ENCODE results near the gene TET1. TPM values are rescaled to one million over a fixed set of nuclear protein-coding genes. Genes with fewer than 3 reads are reported as not detected.
"Not testable (repeated sequence)": the region's sequence is repeated elsewhere in the genome, so short reads cannot be mapped to it uniquely, and the experiment has no call there.

Gene TET1
- total RNA-seq, 2 experiments from 2014 or later: 3.2 to 3.3 TPM

GRCh38 chr10:68668972-68669371 lies 108.8 kb downstream of the TET1 start:
- ATAC-seq: no peak

DNA sequence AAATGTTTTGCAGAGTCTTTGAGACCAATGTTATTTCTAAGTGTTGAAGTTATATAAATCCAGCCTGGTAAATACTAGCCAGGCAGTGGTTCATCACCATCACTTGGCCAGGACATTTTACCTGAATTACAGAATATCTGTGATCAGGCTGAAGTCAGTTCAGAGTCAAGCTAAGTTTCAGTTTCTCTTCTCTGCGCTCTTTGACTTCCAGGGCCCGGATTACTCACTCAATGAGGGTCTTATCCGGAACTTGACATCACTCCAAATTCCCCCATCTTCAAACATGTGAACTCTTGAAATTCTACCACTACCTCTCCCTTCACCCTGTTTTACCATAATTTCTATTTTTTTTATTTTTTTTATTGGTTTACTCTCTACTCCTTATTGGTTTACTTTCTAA lies 124.3 kb downstream of the TET1 start:
- POLR2A ChIA-PET: interaction anchor here (0.8 kb wide), 1 partner anchor 96 kb away, joined by 3 read pairs; no protein-coding TSS in a partner anchor
- DNase-seq: no peak
- ATAC-seq: no peak
- peaks cover 3% of the 10 kb centered on the region for H3K4me1 Mint-ChIP-seq (ENCODE audit: low read depth)
- H3K4me3 Mint-ChIP-seq: peak overlapping the region; percentile 38
- CTCF ChIA-PET: no interaction called here
- H3K27ac Mint-ChIP-seq: peak overlapping the region; percentile 43
- H3K27me3 Mint-ChIP-seq (ENCODE audit: low read depth): no peaks in the 10 kb centered on the region
- H3K9me3 Mint-ChIP-seq (ENCODE audit: insufficient read depth): no peaks in the 10 kb centered on the region
- peaks cover 16% of the 10 kb centered on the region for H3K36me3 Mint-ChIP-seq (ENCODE audit: low read depth)

More at GRCh38 chr10:68668972-68669371, 108.8 kb downstream of the TET1 start:
- Mint-ChIP-seq H3K4me3 (no peak overlapping the region), H3K4me1 (ENCODE audit: low read depth) (no peaks in the 10 kb centered on the region), H3K36me3 (ENCODE audit: low read depth) (peaks cover 10% of the 10 kb centered on the region), H3K27ac (no peak overlapping the region), H3K27me3 (ENCODE audit: low read depth) (no peaks in the 10 kb centered on the region), H3K9me3 (ENCODE audit: insufficient read depth) (no peaks in the 10 kb centered on the region)
- no peak for DNase-seq
- POLR2A ChIA-PET: no interaction called here
- CTCF ChIA-PET: no interaction called here

GRCh38 chr10:68696018-68696417 lies 135.9 kb downstream of the TET1 start:
- Mint-ChIP-seq H3K9me3 (ENCODE audit: insufficient read depth) (no peaks in the 10 kb centered on the region), H3K36me3 (ENCODE audit: low read depth) (peaks cover 5% of the 10 kb centered on the region), H3K27ac (no peak overlapping the region), H3K27me3 (ENCODE audit: low read depth) (no peaks in the 10 kb centered on the region), H3K4me1 (ENCODE audit: low read depth) (no peaks in the 10 kb centered on the region), H3K4me3 (no peak overlapping the region)
- CTCF ChIA-PET: interaction anchor here (0.9 to 1.2 kb wide), 2 partner anchors 15 to 92 kb away, joined by 3 to 4 read pairs; no protein-coding TSS in a partner anchor
- POLR2A ChIA-PET: no interaction called here
- no peak for DNase-seq
- ATAC-seq: no peak

DNA sequence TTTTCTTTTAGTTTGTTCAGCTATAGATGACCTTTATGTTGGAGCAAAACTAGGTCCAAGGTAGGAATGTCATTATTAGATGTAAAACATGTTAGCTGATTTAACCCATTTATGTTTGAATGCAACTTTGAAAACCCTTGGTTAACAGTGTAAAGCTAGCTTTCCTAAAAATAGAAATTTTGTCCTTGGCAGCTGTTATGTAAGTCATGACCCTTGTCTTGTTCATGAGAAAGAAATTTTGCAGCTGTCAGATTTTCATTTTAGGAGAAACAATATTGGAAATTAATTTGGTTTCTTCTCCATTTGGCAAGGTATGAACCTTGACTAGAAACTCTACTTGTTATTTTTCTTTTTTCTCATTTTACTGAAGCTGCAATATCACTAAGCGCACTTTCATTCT lies 137.0 kb downstream of the TET1 start:
- POLR2A ChIA-PET: no interaction called here
- no peaks in the 10 kb centered on the region for H3K9me3 Mint-ChIP-seq (ENCODE audit: insufficient read depth)
- H3K4me3 Mint-ChIP-seq: no peak overlapping the region
- H3K36me3 Mint-ChIP-seq (ENCODE audit: low read depth): no peaks in the 10 kb centered on the region
- no peak for ATAC-seq
- no peaks in the 10 kb centered on the region for H3K27me3 Mint-ChIP-seq (ENCODE audit: low read depth)
- H3K4me1 Mint-ChIP-seq (ENCODE audit: low read depth): no peaks in the 10 kb centered on the region
- H3K27ac Mint-ChIP-seq: no peak overlapping the region
- CTCF ChIA-PET: interaction anchor here (1.0 kb wide), 1 partner anchor 146 kb away, joined by 4 read pairs; no protein-coding TSS in a partner anchor
- DNase-seq: no peak

DNA sequence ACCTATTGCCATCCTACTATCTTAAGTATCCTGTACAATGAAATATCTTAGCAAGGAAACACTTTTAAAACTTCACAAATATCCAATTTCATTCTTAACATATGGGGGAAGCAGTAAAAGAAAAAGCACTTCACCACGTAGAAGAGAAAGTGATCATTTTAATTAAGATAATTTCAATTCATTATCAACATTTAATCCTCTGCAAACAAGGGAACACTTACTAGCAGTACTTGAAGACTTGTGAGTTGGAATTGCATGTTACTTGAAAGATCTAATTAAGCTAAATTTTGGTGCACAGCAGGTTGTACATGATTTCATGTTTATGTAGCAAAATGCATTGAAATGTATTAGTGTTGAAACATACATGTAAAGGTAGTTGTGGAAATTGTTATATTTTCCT lies 140.1 kb downstream of the TET1 start:
- H3K4me1 Mint-ChIP-seq (ENCODE audit: low read depth): no peaks in the 10 kb centered on the region
- ATAC-seq (no peak), DNase-seq (no peak)
- ChIA-PET CTCF (no interaction called here), POLR2A (no interaction called here)
- H3K27ac Mint-ChIP-seq: no peak overlapping the region
- no peaks in the 10 kb centered on the region for H3K9me3 Mint-ChIP-seq (ENCODE audit: insufficient read depth)
- no peaks in the 10 kb centered on the region for H3K27me3 Mint-ChIP-seq (ENCODE audit: low read depth)
- H3K36me3 Mint-ChIP-seq (ENCODE audit: low read depth): no peaks in the 10 kb centered on the region
- H3K4me3 Mint-ChIP-seq: no peak overlapping the region

- POLR2A ChIA-PET: no interaction called here
- no peak for DNase-seq
- Mint-ChIP-seq H3K4me3 (no peak overlapping the region), H3K36me3 (ENCODE audit: low read depth) (no peaks in the 10 kb centered on the region), H3K4me1 (ENCODE audit: low read depth) (no peaks in the 10 kb centered on the region), H3K9me3 (ENCODE audit: insufficient read depth) (no peaks in the 10 kb centered on the region), H3K27ac (no peak overlapping the region), H3K27me3 (ENCODE audit: low read depth) (no peaks in the 10 kb centered on the region)
- no peak for ATAC-seq
- CTCF ChIA-PET: no interaction called here
Measured at GRCh38 chr10:68705548-68705947, 145.4 kb downstream of the TET1 start.

- DNase-seq; H3K9me3 Mint-ChIP-seq (ENCODE audit: insufficient read depth); H3K4me1 Mint-ChIP-seq (ENCODE audit: low read depth); H3K4me3 Mint-ChIP-seq; H3K27me3 Mint-ChIP-seq (ENCODE audit: low read depth); ATAC-seq; H3K36me3 Mint-ChIP-seq (ENCODE audit: low read depth); H3K27ac Mint-ChIP-seq; POLR2A ChIA-PET: not testable (repeated sequence)
- CTCF ChIA-PET: interaction anchor here (0.9 kb wide), 1 partner anchor 158 kb away, joined by 3 read pairs; no protein-coding TSS in a partner anchor
Measured at GRCh38 chr10:68708987-68709386, 148.8 kb downstream of the TET1 start.

DNA sequence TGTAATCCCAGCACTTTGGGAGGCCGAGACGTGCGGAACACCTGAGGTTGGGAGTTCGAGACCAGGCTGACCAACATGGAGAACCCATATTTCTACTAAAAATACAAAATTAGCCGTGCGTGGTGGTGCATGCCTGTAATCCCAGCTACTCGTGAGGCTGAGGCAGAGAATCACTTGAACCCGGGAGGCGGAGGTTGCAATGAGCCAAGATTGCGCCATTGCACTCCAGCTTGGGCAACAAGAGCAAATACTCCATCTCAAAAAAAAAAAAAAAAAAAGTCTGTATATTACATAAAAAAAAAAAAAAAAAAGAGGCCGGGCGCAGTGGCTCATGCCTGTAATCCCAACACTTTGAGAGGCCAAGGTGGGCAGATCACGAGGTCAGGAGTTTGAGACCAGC lies 152.9 kb downstream of the TET1 start:
- DNase-seq; H3K27ac Mint-ChIP-seq; CTCF ChIA-PET; H3K36me3 Mint-ChIP-seq (ENCODE audit: low read depth); H3K4me1 Mint-ChIP-seq (ENCODE audit: low read depth); H3K27me3 Mint-ChIP-seq (ENCODE audit: low read depth); H3K4me3 Mint-ChIP-seq; POLR2A ChIA-PET; ATAC-seq; H3K9me3 Mint-ChIP-seq (ENCODE audit: insufficient read depth): not testable (repeated sequence)

DNA sequence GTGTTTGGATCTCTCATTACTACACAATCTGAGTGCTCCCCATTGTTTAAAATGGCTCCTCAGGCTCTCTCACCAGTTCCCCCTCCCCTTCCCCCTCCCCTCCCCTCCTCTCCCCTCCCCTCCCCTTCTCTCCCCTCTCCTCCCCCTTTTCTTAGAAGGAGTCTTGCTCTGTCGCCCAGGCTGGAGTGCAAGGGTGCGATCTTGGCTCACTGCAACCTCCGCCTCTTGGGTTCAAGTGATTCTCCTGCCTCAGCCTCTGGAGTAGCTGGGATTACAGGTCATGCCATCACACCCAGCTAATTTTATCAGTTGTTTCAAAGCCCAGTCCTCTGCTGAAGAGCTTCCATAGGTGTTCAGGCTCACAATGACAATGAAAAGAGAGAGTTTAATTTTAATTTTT lies 157.3 kb downstream of the TET1 start:
- ChIA-PET POLR2A (no interaction called here), CTCF (no interaction called here)
- ATAC-seq (no peak), DNase-seq (no peak)
- H3K9me3 Mint-ChIP-seq (ENCODE audit: insufficient read depth): no peaks in the 10 kb centered on the region
- H3K4me1 Mint-ChIP-seq (ENCODE audit: low read depth): peaks cover 12% of the 10 kb centered on the region
- no peak overlapping the region for H3K4me3 Mint-ChIP-seq
- H3K27me3 Mint-ChIP-seq (ENCODE audit: low read depth): no peaks in the 10 kb centered on the region
- H3K27ac Mint-ChIP-seq: no peak overlapping the region
- H3K36me3 Mint-ChIP-seq (ENCODE audit: low read depth): peaks cover 8% of the 10 kb centered on the region

GRCh38 chr10:68720793-68721672 lies 160.9 kb downstream of the TET1 start, which contains the start of gene CCAR1:
TSS of gene CCAR1 (plus strand) at chr10:68721239. CDS start at chr10:68722505, 1,266 bp downstream.
- ATAC-seq: peak; percentile 99
- peak within 1 kb of the TSS; percentile 99 for H3K27ac Mint-ChIP-seq
- ChIA-PET CTCF (interaction anchor here (1.2 to 1.7 kb wide), 2 partner anchors 171 to 308 kb away, joined by 3 to 6 read pairs; no protein-coding TSS in a partner anchor), POLR2A (interaction anchor here (0.6 to 1.5 kb wide), 3 partner anchors 46 to 179 kb away, joined by 3 to 5 read pairs (median 3); no protein-coding TSS in a partner anchor)
- H3K36me3 Mint-ChIP-seq (ENCODE audit: low read depth): peaks cover 23% of the 10 kb centered on the region
- H3K4me1 Mint-ChIP-seq (ENCODE audit: low read depth): peaks cover 23% of the 10 kb centered on the region
- peak within 1 kb of the TSS; percentile 97 for H3K4me3 Mint-ChIP-seq
- H3K27me3 Mint-ChIP-seq (ENCODE audit: low read depth): no peaks in the 10 kb centered on the region
- peak; percentile 98 for DNase-seq
- no peaks in the 10 kb centered on the region for H3K9me3 Mint-ChIP-seq (ENCODE audit: insufficient read depth)

GRCh38 chr10:68721673-68722335 lies 161.7 kb downstream of the TET1 start:
- Mint-ChIP-seq H3K27ac (peak overlapping the region; percentile 99), H3K36me3 (ENCODE audit: low read depth) (peaks cover 26% of the 10 kb centered on the region), H3K27me3 (ENCODE audit: low read depth) (no peaks in the 10 kb centered on the region), H3K4me1 (ENCODE audit: low read depth) (peaks cover 26% of the 10 kb centered on the region), H3K9me3 (ENCODE audit: insufficient read depth) (no peaks in the 10 kb centered on the region), H3K4me3 (peak overlapping the region; percentile 97)
- ChIA-PET POLR2A (interaction anchor here (0.6 to 1.5 kb wide), 3 partner anchors 47 to 179 kb away, joined by 3 to 5 read pairs (median 3); no protein-coding TSS in a partner anchor), CTCF (interaction anchor here (1.2 to 1.7 kb wide), 2 partner anchors 171 to 309 kb away, joined by 3 to 6 read pairs; no protein-coding TSS in a partner anchor)
- ATAC-seq (no peak), DNase-seq (no peak)

DNA sequence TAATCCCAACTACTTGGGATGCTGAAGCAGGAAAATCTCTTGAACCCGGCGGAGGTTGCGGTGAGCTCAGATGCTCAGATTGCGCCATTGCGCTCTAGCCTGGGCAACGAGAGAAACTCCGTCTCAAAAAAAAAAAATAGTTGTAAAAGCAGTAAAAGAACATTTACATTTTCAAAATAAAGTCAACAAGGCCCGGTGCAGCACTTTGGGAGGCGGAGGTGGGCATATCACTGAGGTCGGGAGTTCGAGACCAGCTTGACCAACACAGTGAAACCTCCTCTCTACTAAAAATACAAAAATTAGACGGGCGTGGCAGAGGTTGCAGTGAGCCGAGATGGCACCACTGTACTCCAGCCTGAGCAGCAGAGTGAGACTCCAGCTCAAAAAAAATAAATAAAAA lies 164.9 kb downstream of the TET1 start:
- no peak overlapping the region for H3K4me3 Mint-ChIP-seq
- ChIA-PET POLR2A (interaction anchor here (0.6 kb wide), 1 partner anchor 129 kb away, joined by 4 read pairs; no protein-coding TSS in a partner anchor), CTCF (interaction anchor here (2.0 kb wide), 1 partner anchor 174 kb away, joined by 5 read pairs; no protein-coding TSS in a partner anchor)
- H3K27ac Mint-ChIP-seq: no peak overlapping the region
- no peak for DNase-seq
- ATAC-seq: no peak
- no peaks in the 10 kb centered on the region for H3K27me3 Mint-ChIP-seq (ENCODE audit: low read depth)
- H3K36me3 Mint-ChIP-seq (ENCODE audit: low read depth): peaks cover 40% of the 10 kb centered on the region
- no peaks in the 10 kb centered on the region for H3K9me3 Mint-ChIP-seq (ENCODE audit: insufficient read depth)
- peaks cover 31% of the 10 kb centered on the region for H3K4me1 Mint-ChIP-seq (ENCODE audit: low read depth)
